ENCODE data around the gene MAPK7.

GRCh38 chr17:19386051-19386929 lies 8.0 kb downstream of the MAPK7 start:
- no peak for TF ChIP-seq CTCF (conservative IDR thresholded peaks at IDR 0.05; ENCODE audit: low read length)
- TF ChIP-seq EZH2phosphoT487 (IDR thresholded peaks at IDR 0.05; ENCODE audit: borderline replicate concordance, low read depth, low read length): no peak
